Measurements from ENCODE around the gene ALG9.

ALG9 gene

DNA sequence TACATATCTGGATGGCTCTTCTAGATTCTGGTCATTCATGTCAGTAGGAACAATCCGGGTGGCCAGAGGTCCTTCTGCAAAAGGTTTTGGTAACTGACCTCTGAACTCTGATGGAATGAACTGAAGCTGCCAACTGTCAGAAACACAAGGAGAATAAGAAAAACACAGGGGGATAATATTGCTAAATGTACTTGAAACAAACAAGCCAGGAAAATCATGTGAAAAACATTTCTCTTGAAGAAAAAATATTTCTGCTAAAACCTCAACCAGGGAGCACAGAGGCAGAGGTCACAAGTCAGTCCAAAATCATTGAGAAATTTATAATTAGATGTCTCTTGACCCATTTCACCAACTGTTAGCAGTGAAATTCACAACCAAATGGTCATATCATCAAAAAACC lies 35.2 kb downstream of the ALG9 start:
- DNase-seq (ENCODE audit: low read depth in 2 of 2): no peak

DNA sequence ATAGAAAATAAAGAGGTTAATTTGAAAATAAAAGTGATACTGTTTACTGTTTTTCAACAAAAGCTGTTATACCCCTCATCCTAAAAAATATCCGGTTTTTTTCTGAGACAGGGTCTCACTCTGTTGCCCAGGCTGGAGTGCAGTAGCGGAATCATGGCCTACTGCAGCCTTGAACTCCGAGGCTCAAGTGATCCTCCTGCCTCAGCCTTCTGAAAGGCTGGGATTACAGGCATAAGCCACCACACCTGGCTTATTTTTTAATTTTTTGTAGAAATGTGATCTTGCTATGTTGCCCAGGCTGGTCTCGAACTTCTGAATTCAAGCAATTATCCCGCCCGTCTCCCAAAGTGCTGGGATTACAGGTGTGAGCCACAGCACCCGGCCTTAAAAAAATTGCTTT lies 35.7 kb downstream of the ALG9 start:
- no peak for DNase-seq (ENCODE audit: low read depth in 2 of 2)

DNA sequence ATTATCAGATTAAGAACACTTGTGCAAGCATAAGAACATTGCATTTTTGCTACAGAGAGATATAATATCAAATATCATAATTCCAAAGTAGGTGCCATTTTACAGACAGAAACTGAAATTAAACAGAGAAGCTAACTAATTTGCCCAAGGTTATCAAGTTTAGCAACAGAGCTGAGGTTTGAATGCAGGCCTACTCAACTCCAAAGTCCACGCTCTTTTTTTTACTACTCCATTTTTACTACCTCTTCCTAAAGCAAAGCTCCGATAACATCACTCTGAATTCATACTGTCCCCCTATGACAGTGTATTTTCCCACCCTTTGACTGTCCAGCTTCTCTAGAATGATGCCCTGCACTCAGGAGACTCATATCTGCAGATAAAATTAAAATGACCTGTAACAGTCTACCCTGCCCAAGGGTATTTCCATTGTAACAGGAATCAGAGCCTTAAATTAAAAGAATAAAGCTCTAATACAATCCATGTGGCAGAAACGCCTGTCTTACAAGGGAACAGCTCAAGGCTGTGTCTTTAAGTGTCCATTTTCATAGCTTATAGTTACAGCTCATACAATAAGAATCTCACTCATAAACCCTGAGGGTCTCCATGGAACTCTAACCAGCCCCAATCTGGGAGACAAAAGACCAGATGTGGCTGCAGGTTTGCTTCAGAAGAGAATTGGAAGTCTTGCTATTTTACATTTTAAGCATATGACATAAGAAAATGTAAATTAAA lies 36.8 kb downstream of the ALG9 start:
- DNase-seq (ENCODE audit: low read depth in 2 of 2): no peak

DNA sequence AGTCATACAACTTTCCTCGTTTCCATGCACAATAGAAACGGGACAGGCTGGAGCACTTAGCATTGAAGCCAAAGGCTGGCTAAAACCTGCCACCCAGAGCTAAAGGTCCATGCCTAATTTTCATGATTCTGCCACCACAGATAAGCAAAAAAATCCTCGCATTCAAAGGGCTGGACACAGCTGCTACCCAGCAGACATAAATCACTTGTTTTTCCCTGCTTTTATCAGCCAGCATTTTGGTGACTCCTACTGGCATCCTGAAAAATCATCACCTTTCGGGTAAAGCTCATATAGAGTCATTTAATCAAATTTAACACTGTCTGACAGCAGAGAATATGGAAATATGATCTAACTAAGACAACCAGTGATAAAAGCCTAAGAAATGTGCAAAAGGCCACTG lies 37.9 kb downstream of the ALG9 start:
- no peak for DNase-seq (ENCODE audit: low read depth in 2 of 2)

DNA sequence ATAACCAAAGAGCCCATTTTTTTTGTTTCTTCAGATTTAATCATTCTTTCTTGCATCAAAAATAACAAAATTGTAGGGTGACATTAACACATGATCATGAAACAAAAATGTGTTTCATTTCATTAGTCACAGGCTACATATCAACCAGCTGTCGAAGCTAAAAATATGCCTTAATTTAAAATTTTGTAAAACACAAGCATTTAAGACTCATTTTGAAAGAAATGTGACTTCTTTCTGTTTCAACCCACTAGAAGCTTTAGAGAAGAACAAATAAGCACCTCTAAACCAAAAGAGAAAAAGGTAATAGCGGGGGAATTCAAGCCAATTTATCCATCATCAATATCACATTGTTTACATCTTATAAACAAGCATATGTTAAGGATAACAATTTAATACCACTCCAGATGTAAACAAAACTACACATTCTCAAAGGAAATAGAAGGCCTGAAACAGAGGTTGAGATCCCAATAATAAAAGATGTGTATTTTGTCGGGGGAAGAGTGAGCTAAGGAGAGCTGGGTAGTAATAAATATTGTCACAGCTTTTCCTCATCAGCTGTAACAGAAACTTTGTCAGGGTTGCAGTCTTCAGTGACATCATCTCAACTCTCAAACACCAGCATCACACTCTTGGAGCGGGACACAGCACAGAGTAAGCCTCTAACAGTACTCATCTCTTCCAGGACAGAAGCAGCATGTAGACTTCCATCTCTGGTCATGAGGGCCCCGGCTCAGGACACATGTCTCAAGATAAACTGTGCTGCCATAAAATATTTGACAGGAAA lies 42.0 kb downstream of the ALG9 start:
- no peak for DNase-seq (ENCODE audit: low read depth in 2 of 2)

DNA sequence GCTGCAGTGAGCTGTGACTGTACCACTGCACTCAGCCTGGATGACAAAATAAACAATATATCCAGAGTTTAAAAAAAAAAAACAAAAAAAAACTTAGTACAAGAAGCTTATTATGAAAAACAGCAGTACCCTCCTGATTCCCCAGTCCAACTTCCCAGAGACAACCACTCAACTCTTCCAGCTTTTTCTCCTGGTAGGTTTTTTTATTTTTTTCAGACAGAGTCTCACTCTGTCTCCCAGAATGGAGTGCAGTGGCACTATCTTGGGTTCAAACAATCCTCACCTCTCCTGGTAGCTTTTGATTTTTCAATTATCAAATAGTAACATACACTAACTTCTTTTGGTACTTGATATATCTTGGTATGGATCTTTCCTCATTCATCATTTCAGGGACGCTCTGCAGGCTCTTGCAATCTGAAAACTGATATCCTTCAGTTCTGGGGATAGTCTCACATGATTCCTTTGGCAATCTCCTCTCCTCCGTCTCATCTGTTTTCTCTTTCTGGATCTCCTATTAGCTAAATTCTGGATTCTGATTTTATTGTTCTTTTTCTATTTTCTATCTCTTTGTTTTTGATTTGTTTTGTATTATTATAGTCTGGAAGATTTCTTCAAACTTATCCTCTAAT lies 44.9 kb downstream of the ALG9 start:
- no peak for DNase-seq (ENCODE audit: low read depth in 2 of 2)

DNA sequence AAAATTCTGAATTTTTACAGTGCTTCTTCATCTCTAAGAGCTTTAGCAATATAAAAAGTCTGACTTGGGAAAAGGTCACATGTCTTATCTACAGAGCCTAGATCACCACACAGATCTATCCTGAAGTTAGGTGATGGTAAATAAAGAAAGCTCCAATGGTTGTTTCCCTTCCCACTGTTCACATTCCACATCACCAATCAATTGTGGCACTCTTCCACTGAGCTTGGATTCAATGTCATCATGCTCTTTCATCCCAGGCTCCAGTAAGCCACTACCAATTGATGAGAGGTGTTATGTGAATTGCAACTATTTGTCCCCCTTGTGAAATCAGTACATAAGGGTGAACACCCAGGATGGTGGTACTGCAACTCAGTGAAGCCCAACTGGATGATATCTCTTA lies 47.8 kb downstream of the ALG9 start:
- DNase-seq (ENCODE audit: low read depth in 2 of 2): no peak

DNA sequence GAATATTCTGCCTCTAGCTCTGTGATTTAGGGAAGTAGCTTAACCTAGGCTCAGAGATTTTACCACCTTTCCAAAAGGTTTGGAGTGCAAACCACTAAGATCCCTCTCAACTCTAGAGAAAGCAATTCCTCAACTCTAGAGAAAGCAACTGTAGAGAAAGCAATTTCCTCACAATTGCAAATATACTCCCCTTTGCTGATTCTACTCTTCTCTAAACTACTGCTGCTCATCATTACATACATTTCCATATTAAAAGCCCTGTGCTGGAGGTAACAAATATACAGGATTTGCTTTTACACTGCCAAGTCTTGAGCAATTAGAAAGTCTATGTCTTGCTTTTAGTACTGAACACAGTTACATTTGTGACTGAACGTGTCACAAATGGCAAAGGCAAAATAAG lies 48.2 kb downstream of the ALG9 start:
- no peak for DNase-seq (ENCODE audit: low read depth in 2 of 2)

DNA sequence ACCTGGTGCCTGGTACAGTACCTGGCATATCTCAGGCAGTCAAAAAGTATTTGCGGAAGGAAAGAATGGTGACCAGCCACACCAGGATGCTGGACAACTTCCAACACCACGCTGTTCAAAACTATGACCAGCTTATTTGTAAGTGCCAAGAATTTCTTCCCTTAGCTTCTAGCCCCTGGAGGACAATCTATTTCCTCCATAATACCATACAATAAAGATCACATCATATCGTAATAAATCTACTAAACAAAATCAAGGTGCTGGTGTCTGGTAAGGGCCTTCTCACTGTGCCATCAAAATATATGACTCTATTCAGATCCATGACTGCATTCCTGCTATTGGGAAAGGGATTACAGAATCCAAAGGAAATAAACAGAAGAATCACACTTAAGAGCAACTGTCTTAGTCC lies 51.5 kb downstream of the ALG9 start:
- DNase-seq (ENCODE audit: low read depth in 2 of 2): no peak

DNA sequence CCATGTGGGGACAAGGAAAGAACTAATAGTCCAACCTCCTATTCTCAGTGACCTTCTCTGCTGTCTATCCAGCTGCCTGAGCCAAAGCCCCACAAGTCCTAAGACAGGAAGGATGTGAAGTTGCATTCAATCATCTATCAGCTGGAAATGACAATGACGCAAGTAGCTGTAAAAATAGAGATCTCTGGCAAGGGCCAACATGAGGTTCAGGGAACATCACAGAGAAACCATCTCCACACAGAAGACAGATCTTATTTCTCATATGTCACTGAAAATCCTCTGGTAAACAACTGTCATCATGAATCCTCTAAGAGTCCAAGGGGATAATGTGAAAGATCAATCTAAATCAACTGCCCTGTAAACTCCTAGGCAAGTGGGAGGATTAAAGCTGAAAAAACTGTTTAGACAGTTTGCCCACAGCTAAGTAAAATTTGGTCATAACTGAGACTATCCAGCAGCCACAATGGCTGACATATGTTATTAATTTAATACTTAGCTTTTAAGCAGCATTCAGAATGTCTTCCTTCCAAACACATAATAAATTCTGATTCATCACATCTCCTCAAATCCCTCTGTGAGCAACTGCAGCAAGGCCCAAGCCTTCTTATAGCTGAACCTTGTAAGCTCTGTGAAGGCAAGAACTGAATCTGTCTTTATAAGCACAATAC lies 52.1 kb downstream of the ALG9 start:
- DNase-seq (ENCODE audit: low read depth in 2 of 2): no peak

DNA sequence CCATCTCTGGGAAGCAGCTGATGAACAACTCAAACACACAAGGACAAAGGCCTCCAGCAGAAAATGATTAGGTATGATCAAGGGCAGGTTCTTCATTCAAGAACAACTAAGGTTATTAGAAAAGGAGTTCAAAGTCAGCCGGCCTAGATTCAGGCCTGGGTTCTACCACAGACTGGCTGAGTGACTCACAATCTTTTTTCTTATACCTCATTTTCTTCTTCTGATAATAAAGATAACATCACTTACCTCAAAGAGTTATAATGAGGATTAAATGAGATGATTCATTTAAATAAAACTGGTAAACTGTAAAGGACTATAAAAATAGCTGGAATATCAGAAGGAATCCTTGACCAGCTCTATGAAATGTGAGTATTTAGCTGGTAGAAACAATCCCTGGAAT lies 55.9 kb downstream of the ALG9 start:
- DNase-seq (ENCODE audit: low read depth in 2 of 2): no peak

DNA sequence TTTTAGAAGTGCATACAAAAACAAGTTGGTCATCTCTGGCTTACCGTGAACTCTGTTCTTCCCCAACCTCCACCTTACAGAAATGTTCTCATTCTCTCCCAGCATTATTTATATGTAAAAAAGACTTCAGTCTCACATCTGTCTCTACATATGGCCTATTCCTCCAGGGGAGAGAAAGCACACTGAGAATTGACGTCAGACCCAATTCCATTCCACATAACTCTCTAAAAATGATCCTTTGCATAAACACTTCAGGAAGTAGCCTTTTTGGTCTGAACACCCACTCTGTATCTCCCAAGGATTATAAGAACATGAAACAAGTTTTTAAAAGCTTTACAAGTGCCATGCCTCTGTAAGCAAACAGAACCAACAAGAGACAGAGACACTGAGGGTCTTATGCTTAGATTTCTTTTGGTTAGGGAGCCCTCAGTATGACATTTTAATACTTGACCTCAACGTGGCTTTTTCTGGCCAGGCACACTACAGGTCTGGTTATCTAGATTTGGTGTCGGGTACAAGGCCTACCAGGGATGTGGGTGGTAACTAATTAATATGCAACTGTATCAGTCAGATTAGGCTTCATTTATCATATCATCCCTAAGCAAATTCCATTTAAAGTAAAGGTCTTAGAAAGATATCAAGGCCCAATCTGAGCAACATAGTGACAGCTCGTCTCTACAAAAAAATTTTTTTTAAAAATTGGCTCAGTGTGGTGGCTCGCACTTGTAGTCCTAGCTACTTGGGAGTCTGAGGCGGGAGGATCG lies 56.6 kb downstream of the ALG9 start:
- DNase-seq (ENCODE audit: low read depth in 2 of 2): no peak

DNA sequence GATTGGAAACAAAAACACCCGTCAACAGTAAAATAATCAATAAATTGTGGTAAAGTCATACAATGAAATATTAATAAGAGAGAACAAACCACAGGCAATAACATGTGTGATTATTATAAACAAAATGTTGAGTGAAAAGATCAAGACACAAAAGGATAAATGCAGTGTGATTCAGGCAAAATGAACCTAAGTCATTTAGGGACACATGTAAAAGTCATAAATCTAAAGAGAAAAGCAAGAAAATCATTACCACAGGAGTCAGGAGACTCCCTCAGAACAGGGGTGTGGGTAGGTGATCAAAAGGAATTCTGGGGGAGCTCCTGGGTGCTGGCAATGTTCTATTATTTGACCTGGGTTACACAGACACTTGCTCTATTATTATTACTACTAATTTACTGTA lies 57.3 kb downstream of the ALG9 start:
- no peak for DNase-seq (ENCODE audit: low read depth in 2 of 2)

DNA sequence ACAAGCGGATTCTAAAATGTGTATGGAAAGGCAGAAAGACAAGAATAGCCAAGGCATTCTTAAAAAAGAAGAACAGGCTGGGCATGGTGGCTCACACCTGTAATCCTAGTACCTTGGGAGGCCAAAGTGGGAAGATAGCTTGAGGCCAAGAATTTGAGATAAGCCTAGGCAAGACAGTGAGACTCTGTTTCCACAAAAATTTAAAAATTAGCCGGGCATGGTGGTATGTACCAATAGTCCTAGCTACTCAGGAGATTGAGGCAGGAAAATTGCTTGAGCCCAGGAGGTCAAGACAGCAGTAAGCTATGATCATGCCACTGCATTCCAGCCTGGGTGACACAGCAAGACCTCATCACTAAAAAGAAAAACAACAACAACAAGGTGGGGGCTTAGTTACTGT lies 59.2 kb downstream of the ALG9 start:
- no peak for DNase-seq (ENCODE audit: low read depth in 2 of 2)

DNA sequence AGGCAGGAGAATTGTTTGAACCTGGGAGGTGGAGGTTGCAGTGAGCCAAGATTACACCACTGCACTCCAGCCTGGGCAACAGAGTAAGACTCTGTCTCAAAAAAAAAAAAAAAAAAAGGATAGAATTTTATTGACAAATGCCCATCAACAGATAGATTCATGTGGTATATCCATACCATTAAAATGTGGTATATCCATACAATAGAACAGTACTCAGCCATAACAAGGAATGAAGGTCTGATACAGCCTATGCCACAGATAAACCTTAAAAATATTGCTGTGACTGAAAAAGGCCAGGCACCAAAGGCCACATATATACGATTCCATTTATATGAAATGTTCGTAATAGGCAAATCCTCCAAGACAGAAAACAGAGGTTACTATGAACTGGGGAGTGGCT lies 59.9 kb downstream of the ALG9 start:
- no peak for DNase-seq (ENCODE audit: low read depth in 2 of 2)

DNA sequence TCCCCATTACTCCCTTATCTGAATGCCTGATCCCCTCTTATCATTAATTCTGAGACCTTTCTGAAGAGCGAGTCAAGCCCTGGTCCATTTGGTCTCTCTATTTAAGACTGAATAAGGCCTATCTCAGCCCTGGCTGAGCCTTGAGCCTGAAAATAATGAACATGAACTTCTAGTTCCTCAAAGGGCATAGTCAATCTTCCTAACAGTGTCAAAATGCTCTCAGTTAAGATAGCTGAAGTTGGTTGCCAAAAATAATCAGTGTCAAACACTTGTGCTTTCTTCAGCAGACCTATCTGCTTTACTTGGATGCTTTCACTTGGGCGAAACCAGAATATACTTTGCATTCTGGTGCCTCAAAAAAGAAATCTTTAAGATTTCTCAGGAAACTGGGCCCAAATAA lies 62.5 kb downstream of the ALG9 start:
- DNase-seq (ENCODE audit: low read depth in 2 of 2): no peak

DNA sequence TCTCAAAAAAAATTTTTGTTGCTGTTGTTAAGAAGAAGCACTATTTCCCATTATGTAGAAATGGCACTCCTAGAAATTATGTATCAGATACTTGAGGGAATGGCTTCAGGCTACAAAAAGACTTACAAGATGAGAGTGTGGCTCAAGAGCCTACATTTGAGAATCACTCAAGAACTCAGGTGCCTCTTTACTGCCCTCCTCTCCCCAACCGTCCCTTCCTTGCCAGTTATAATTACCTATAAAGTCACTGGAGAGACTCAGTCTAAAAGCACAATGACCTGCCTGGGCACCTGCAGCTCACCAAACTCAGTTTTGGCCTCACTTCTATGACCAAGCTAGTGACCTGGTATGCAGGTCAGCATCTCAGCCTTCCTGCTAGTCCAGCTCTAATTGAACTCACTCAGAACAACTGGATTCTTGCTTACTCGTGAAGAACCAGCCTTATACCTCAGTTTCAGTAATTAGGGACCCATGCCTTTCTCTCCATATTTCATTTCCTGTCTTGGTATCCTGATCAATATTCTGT lies 63.3 kb downstream of the ALG9 start:
- no peak for DNase-seq (ENCODE audit: low read depth in 2 of 2)

DNA sequence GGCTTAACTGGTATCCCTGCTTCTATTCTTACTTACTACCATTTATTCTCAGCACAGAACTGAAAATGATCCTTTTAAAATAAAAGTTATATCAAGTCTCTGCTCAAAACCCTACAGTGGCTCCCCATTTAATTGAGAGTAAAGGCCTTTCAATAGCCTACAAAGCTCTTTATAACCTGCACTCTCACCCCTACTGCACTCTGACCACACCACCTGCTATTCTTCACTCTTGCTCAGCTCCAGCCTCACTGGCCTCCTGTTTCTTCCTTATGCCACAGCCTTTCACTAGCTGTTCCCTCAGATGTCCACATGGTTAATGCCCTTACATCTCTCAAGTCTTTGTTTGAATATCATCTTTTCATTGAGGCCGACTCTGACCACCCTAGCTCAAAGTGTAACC lies 64.3 kb downstream of the ALG9 start:
- DNase-seq (ENCODE audit: low read depth in 2 of 2): no peak

DNA sequence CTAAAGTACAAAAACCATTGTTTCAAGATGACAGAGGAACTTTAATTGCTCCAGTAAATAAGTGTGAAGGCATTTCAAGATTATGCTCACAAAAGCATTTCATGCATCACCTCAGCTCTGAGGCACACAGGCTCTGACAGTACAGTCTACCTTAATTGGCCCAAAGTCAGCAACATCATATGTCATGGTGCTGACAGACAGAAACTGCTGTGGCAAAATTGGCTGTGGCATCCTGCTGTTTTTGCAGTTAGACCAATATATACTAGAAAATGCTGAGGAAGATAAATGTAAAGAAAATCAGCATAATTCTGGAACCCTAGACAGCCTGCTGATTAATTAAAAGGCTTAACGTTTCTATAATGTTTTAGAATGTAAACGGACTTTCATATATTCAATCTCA lies 70.2 kb downstream of the ALG9 start:
- no peak for DNase-seq (ENCODE audit: low read depth in 2 of 2)

DNA sequence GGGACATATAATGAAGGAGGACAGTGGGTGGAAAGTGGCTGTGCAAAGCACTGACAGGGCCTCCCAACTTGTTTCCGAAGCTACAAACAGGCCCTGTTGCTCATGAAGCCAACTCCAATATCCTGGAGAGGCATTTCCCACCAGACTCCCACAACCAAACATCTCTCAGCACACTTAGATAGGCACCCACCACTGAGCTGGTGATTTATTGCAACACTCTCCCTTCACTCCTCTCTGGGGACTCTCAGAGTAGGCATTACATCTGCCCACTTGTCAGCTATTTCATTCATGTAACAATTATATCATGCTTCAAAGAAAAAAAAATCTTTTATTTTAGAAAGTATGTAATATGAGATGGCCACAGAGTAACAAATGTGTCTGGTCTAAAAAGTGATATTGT lies 73.1 kb downstream of the ALG9 start:
- no peak for DNase-seq (ENCODE audit: low read depth in 2 of 2)

DNA sequence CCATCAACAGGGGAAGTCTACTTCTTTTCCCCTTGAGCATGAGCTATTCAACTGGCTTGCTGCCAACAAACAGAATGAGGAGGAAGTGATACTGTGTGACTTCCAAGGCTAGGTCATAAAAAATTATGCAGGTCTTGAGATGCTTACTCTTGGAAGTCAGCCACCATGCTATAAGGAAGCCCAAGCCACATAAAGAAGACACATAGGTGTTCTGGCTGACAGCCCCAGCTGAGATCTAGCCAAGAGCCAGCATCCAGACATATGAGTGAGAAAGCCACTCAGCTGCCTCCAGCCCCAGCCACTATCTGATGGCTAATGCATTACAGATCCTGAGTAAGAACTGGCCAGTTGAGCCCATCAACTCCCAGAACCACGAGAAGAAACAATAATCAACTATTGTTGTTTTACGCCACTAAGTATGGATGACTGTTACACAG lies 74.2 kb downstream of the ALG9 start:
- DNase-seq (ENCODE audit: low read depth in 2 of 2): no peak

DNA sequence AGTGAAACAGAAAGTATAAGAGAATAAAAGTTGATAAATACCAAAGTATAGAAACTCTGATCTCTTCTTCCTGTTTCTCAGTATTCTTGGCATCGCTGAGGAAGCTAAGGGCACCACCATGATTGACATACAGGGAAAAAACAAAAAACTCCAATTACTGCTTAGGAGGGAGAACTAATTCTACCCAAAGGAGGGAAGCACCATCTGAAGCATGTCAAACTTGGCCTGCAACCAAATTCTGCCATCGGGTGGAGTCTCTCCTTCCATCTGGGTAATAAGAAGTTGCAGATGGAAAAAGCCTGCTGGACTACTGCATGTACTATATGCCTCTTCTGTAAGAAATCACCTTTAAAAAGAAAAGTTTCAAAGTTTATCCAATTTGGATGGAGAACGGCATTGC lies 74.7 kb downstream of the ALG9 start:
- no peak for DNase-seq (ENCODE audit: low read depth in 2 of 2)

Measured in activated CD8-positive, alpha-beta memory T cell treated with anti-CD3 and anti-CD28 coated beads for 4 hours (primary cell).